Inferior parietal cortex (tissue), 1 donor: ENCODE data around the gene DHDDS.
"Not testable (repeated sequence)": the region's sequence is repeated elsewhere in the genome, so short reads cannot be mapped to it uniquely, and the experiment has no call there.

Source experiments
- DNase-seq: peaks from one replicate; pipeline ENCODE4 v3.0.0-alpha.2; 2016; ENCODE audit errors: extremely low spot score

The DHDDS gene, protein sequence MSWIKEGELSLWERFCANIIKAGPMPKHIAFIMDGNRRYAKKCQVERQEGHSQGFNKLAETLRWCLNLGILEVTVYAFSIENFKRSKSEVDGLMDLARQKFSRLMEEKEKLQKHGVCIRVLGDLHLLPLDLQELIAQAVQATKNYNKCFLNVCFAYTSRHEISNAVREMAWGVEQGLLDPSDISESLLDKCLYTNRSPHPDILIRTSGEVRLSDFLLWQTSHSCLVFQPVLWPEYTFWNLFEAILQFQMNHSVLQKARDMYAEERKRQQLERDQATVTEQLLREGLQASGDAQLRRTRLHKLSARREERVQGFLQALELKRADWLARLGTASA

DNA sequence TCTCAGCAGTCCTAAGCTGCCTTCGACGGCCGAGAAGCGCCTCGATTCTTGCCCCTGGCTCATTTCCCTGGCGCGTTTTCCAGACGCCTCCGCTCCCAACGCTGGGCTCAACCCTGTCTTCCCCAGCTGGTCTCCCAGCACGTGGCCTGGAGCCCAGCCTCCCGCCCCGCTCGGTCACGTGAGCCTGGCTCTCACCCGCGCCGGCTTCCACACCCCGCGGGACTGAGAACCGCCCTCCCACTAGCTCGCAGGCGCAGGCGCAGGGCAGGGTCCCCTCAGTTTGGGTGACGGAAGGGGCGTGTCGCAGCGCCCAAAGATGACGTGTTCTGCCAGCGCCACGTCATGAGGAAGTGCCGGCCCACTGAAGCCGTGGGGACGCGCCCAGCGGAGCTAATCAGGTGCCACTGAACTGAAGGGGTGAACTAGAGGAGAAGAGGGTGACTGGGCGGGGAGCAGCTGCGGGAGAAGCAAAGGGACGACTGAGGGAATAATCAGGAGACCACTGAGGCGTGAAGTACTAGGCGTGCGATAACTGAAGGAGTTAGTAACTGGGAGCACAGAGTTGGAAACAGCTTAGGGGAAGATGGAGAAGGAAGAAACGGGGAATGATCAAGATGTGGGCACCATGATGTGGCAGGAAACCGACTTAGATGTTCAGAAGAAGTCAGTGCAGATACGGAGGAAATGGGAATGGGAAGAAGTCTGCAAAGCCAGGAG lies at the start of gene DHDDS:
Gene DHDDS, plus strand, starts transcription at position 343 of the 717 bp plus-strand sequence. CDS start 625 bp downstream, outside the sequence.
- peak; percentile 99 for DNase-seq

DNA sequence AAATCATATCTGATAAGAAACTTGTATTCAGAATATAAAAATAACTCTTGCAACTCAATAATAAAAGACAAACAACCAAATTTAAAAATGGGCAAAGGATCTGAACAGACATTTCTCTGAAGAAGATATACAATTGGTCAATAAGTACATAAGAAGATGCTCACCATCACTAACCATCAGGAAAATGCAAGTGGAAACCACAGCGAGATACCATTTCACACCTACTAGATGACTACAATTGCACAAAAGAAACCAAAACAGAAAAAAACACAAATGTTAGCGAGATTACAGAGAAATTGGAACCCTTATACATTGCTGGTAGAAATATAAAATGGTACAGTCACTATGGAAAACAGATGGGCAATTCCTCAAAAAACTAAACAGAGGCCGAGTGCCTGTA lies 48.0 kb upstream of the DHDDS start:
- no peak for DNase-seq

DNA sequence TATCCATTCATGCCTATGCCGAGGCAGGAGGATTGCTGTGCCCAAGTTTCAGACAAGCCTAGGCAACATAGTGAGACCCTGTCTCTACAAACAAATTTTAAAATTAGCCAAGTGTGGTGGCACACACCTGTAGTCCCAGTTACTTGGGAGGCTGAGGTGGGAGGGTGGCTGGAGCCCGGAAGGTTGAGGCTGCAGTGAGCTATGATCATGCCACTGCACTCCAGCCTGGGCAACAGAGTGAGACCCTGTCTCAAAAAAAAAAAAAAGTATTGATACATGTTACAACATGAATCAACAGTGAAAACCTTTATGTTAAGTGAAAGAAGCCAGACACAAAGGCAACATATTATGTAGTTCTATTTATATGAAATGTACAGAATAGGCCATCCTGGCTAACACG lies 47.1 kb upstream of the DHDDS start:
- DNase-seq, result not testable (repeated sequence)

DNA sequence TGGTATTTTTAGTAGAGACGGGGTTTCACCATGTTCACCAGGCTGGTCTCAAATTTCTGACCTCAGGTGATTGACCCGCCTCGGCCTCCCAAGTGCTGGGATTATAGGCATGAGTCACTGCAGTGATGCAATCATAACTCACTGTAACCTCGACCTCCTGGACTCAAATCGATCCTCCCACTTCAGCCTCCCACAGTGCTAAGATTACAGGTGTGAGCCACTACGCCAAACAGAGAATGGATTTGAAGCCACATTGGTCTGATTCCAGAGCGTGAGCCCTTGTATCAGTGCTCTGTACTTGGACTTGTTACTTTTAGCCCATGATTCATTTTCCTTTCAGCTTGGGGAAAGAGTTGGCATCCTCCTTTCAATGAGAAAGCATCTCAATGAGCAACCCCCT lies 44.7 kb upstream of the DHDDS start:
- no peak for DNase-seq

DNA sequence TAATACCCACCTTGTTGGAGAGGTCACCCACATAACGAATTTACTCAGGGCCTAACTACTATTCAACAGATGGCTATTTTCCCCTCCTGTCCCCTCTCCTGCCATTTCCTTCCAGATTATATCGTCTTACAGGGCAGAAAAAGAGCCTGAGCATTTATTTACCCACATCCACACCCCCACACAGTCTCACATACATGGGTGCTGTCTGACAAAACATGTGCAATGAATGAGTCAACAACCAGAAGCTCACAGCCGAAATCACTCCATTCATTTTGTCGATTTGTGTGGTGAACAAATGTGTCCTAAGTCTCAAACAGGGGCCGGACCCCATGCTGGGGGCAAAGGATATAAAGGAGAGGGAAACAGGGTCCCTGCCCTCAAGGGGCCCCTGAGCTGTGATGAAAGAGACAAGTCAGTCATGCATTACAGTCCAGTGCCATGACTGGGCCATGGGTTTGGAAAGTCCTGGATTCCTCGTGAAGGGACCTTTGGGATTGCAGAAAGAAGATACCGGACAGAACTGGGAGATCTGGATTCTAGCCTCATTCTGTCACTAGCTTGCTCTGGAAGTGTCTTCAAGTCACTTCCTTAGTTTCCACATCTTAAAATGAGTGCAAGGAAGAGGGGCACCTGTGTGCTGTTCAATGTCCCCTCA lies 43.2 kb upstream of the DHDDS start:
- DNase-seq, result no peak

DNA sequence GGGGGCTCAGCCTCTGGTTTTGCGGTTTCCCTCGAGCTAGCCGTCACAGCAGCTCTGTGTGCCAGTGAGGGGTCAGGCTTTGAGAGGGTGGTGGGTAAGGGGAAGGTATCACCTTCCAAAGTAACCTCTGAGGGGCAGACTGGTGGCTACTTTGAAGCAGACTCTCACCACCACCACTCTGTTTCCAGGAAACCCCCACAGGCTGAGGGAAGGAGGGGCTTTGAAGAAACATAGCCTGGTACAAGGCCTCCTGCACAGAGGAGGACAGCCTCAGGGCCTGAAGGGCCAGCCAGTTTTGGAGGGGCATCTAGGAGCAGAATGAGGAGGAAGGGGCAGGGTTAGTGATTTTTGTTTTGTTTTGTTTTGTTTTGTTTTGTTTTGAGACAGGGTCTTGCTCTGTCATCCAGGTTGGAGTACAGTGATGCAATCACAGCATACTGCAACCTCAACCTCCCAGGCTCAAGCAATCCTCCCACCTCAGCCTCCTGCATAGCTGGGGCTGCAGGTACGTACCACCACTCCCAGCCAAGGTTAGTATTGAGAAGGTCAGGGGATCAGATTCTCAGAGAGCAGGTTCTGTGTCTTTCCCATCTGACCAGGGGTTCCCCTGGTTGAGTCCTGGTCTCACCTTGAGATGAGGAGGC lies 42.4 kb upstream of the DHDDS start:
- no peak for DNase-seq

DNA sequence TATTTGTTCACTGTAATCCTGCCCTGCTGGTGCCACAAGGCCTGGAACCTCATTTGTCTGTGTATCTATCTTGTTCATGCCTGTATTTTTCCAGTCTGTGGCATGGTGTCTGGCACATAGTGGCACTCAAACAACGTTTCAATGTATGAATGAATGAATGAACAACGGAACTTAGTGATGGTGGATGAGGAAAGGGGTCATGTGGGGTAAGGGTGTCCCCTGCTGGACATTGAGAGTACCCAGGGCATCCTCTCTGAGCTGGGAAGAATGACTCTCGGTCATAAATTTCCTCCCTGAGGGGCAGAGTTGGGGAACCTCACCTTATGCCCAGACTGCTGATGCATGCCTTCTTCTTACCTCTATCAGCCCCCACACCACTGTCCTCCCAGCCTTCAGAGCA lies 40.7 kb upstream of the DHDDS start:
- DNase-seq, result peak; percentile 13

DNA sequence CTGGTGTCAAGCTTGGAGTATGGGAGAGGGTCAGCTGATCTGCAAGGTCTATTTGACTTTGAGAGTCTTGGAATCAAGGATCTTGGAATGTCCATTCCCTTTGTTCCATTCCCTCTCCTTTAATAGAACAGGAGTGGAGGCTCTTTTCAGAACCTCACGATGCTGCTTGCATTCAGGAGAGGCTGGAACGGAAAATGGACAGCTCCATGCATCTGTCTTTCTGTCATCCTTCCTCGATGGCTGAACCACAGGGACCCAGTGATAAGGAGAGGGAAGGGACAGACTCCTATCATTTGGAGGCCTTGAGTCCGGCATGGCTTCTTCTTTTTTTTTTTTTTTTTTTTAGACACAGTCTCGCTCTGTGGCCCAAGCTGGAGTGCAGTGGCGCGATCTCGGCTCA lies 36.4 kb upstream of the DHDDS start:
- no peak for DNase-seq

DNA sequence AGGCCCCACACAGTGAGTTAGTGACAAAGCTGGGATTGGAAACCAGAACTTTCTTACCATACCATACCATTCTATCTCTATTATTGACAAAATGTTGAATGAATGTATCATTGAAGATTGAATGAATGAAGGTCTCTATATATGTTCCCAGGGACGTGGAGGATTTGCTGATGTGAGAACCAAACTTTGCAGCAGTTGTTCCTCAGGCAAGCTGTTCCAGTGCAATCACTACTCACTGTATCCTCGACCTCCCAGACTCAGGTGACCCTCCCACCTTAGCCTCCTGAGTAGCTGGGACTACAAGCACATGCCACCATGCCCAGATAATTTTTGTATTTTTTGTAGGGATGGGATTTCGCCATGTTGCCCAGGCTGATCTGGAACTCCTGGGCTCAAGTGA lies 33.1 kb upstream of the DHDDS start:
- DNase-seq, result no peak

DNA sequence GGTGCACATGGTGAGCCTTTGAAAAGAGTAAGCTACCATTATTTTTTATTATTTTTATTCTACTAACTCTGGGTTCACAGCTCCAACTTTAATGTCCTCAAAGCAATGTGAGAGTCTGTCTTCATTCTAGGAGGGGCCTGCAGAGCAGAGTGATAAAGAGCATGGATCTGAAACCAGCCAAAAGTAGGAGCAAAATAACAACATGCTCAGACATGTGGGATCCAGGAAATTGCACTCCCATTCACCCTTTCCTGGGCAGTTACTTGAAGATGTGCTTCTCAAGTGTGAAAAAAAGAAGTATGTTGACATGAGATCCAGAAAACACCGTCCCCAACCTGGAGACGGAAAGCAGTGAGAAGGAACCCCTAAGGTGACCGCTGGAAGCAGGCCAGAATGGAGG lies 30.2 kb upstream of the DHDDS start:
- DNase-seq, result no peak

DNA sequence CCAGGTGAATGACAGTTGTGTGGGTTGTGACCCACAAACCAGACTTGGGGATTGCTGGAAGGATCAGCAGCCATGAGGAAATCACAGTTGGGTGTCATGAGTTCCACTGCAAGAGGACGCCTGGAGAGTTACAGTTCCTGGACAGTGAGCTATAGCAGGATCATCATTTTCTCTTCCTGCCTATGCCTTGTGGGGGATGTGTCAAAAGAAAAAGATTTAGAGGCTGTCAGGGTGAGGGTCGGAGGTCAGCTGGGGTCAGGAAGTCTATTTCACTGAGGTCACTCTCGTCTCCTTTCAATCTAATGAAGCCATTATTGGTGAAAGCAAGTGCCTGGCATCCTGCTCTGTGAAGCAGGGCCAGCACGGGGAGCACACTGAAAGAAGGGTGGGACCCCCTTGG lies 28.5 kb upstream of the DHDDS start:
- DNase-seq, result no peak

DNA sequence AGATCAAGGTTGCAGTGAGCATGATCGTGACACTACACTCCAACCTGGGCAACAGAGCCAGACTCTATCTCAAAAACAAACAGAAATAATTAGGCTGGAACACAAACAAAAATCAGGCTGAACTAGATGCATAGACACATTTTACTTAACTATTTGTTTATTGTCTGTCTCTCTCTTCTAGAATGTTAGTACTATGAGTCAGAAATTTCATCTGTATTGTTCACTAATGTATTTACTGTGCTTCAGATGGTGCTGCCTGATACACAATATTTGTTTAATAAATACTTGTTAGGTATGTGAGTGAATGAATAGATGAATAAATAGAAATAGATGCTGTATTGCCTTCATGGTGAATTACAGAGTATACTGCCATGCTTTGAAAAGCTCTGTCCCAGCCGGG lies 27.5 kb upstream of the DHDDS start:
- DNase-seq, result no peak

DNA sequence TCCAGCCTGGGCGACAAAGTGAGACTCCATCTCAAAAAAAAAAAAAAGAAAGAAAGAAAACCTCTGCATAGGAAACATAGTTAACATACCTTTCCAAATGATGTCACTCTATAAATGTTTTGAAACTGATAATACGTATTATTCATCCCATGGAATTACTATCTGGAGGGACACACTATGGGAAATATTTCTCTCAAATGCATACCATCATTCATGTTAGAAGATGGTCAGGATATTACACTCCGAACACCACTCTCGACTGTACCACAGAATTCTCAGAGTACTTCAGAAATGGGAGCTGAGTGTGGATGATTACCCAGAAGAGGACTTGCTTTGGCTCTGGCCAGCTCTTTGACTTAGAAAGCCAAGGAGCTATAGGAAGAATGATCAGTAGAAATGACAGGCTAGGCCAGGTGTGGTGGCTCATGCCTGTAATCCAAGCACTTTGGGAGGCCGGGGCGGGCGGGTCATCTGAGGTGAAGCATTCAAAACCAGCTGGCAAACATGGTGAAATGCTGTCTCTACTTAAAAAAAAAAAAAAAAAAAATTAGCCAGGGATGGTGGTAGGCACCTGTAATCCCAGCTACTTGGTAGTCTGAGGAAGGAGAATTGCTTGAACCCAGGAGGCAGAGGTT lies 26.7 kb upstream of the DHDDS start:
- DNase-seq, result no peak

DNA sequence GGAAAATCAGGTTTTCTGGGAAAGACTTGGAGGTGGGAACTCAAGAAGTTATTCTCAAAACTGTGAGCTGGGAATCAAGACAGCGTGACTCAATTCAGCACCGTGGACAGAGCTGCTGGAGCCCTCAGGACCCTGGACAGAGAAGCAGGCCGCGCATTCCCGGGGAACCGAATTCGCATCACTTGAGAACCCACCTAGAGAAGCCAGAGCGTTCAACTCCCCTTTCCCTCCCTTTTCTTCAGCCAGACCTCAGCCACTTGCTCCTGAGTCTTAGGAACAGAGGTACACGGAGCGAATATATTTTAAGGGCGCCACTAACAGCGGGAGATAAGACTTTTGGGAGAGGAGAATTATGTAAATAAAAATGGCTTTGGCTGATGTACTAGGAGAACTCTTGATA lies 23.5 kb upstream of the DHDDS start:
- peak; percentile 63 for DNase-seq

DNA sequence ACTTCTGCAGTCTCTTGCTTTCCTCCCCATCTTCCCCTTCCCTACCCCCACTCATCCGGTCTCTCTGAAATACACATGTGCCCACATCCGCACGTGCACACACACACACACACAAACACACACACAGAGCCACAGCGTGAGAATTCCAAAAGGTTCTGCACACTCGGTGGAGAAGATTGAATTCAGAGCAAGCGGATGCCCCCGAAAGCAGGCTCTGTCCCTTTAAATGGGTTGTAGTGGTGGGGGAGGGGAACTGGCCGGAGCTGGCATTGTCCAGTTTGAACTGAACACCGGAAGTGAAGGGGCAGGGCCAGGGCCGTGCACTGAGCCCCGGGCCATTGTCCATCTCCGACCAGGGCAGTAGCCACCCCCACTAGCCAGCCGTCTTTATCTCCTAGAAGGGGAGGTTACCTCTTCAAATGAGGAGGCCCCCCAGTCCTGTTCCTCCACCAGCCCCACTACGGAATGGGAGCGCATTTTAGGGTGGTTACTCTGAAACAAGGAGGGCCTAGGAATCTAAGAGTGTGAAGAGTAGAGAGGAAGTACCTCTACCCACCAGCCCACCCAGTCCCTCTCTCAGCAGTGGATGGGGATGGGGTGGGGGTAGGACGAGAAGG lies 22.8 kb upstream of the DHDDS start:
- DNase-seq, result no peak

DNA sequence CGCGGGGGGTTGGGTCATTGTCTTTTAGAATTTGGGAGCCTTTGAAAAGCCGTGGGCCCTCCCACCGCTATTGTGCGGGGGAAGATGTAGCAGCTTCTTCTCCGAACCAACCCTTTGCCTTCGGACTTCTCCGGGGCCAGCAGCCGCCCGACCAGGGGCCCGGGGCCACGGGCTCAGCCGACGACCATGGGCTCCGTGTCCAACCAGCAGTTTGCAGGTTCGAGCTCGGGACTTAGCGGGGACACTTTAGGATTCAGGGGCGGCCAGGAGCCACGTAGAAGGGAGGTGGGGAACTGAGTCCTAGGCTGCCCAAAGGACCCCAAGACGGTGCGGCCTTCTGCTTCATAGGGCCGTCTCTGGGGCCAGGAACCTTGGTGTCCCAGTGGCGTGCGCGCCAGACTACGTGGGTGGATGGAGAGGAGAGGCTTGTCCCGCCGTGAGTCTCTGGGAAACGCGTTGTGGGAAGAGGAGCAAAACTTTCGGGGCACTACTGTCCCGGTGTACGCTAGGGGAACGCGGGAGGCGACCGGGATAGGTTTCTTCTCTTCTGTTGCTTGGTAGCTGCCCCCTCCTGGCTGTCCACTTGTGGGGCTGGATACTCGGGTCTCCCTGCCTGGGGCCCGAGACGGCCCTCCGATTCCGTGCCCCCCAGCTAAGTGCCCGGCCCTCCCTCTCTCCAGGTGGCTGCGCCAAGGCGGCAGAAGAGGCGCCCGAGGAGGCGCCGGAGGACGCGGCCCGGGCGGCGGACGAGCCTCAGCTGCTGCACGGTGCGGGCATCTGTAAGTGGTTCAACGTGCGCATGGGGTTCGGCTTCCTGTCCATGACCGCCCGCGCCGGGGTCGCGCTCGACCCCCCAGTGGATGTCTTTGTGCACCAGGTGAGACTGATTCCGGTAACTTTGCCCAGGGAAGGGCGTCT lies 21.2 kb upstream of the DHDDS start, which contains the start of gene LIN28A:
Gene LIN28A, plus strand, starts transcription at position 112 of the 918 bp plus-strand sequence. Its CDS starts 75 bp downstream, at position 187.
- no peak for DNase-seq

DNA sequence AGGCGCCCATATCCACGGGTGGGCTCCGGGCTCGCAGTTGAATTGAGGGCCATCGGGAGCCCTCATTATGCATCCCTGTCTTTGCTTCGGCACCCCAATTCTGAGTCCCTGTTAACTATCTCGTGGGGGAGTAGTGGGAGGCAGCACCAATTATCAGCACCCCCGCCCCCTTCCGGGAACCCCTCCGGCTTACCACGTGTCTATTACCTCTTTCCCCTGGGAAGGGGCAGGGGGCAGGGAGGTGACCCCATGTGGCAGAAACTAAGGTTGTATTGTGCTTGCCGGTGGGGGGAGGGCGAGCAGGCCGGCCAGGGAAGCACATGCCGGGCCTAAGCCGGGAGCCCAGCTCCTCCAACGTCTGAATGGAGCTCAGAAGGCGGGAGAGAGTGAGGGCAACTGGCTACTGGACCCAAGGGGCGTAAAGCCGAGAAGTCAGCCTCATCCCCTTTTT lies 20.5 kb upstream of the DHDDS start:
- no peak for DNase-seq

DNA sequence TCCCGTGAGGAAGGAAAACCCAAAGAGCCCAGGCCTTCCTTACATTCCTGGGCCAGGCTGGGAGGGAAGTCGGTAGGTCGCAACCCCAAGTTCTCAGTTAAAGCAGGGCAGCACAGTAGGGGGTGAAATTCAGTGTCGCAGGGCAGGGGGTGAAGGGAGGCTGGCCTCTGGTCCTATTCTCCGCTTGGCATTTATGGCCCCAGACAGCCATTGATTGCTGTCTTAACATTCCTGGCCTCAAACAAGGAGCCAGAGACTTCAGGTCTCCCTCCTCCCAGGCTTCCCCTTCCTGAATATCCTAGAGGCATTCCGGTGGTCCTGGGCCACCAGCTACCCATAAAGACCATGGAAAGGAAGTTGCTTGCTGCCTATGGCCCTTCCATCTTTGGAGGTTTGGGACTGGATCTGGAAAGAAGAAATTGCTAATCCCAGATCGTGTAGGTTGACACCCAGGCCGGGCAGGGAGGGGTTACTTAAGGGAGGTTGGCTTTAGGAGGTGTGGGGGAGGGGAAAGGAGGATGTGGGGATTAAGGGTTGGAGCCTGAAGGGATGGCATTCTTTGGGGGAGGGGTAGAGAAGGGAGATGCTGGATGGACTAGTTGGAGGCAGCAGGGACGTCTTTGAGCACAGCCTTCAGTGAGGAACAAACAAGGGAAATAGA lies 19.8 kb upstream of the DHDDS start:
- DNase-seq, result no peak

DNA sequence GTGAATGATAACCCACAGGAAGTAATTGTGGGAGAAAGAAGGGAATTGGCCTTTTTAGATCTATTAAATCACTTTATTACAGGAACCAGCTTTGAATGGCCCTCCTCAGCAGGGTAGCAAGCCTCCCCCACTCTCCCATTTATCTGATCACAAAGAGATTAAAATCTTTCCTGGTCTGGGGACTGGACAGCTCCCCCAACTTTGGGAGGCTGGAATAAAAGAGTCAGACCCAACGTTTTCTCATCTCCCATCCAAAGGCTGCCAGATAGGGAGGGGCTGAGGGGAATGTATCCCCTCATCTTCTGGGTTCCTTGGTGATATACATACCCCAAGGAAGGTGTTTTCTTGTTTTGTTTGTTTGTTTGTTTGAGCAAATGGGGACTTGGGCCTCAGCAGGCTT lies 19.1 kb upstream of the DHDDS start:
- DNase-seq, result no peak
